HEK293 (cell line): ENCODE results near the gene CFAP44.

ENCODE experiments used
- CTCF ChIA-PET: fragments of 350-600 bp; formaldehyde crosslinking; extraction: SDS; loops from one replicate; lab custom pipeline; 2021; ENCODE audit warnings: antibody characterized with exemption; lab: Yijun Ruan, JAX
- POLR2A ChIA-PET: fragments of 300-600 bp; formaldehyde crosslinking; extraction: SDS; loops from one replicate; lab custom pipeline; 2020; ENCODE audit warnings: antibody characterized with exemption, inconsistent platforms; lab: Yijun Ruan, JAX
- H3K27ac ChIP-seq: fragments of 200-500 bp; sonication (Bioruptor generic); 2 replicates; pipeline ENCODE4 v1.5.1; 2014; ENCODE audit warnings: low read depth, low read length, control low read depth, inconsistent platforms; ENCODE audit errors: extremely low read depth
- H3K36me3 ChIP-seq, 2 experiments: fragments of 200-500 bp in 1 of 2; sonication (Bioruptor generic) in 1 of 2; 1 replicate in 1 of 2; 2 replicates in 1 of 2; pipeline ENCODE4 v1.5.1; 2014 to 2017; ENCODE audit warnings: inconsistent platforms in 2 of 2, low read length in 2 of 2; ENCODE audit not compliant: control insufficient read depth in 2 of 2, insufficient read depth in 1 of 2
- H3K4me1 ChIP-seq: fragments of 200-500 bp; sonication (Bioruptor generic); 2 replicates; pipeline ENCODE4 v1.5.1; 2014; ENCODE audit warnings: mild to moderate bottlenecking, low read length, inconsistent platforms; ENCODE audit not compliant: control insufficient read depth, insufficient read depth
- H3K4me3 ChIP-seq: 2 replicates; pipeline ENCODE4 v1.5.1; 2011; ENCODE audit warnings: low read depth, mild to moderate bottlenecking, control low read depth, low read length, moderate library complexity
- H3K9me3 ChIP-seq: fragments of 200-500 bp; sonication (Bioruptor generic); 2 replicates; pipeline ENCODE4 v1.5.1; 2014; ENCODE audit warnings: low read depth, low read length, inconsistent platforms; ENCODE audit not compliant: control insufficient read depth, insufficient read depth
- GLI2 ChIP-seq: fragments of 450-650 bp; formaldehyde crosslinking; IDR thresholded peaks from 2 replicates; pipeline ENCODE4; 2017; ENCODE audit warnings: missing biosample characterization, missing genetic modification characterization, low read depth, borderline replicate concordance
- GLI4 ChIP-seq: fragments of 450-650 bp; formaldehyde crosslinking; IDR thresholded peaks from 2 replicates; pipeline ENCODE4 v1.5.1; 2016; ENCODE audit warnings: missing biosample characterization, missing genetic modification characterization
- KLF7 ChIP-seq: fragments of 450-650 bp; formaldehyde crosslinking; IDR thresholded peaks from 2 replicates; pipeline ENCODE4 v1.5.1; 2016; ENCODE audit warnings: missing biosample characterization, missing genetic modification characterization, borderline replicate concordance
- OVOL3 ChIP-seq: fragments of 450-650 bp; formaldehyde crosslinking; IDR thresholded peaks from 2 replicates; pipeline ENCODE4 v1.5.1; 2016; ENCODE audit warnings: missing biosample characterization, missing genetic modification characterization
- SP3 ChIP-seq: fragments of 450-650 bp; formaldehyde crosslinking; IDR thresholded peaks from 2 replicates; pipeline ENCODE4 v1.5.1; 2016; ENCODE audit warnings: missing biosample characterization, missing genetic modification characterization
- ZBTB7A ChIP-seq: fragments of 450-650 bp; formaldehyde crosslinking; IDR thresholded peaks from 2 replicates; pipeline ENCODE4 v1.5.1; 2016; ENCODE audit warnings: low read depth, missing biosample characterization, missing genetic modification characterization
- ZNF174 ChIP-seq: fragments of 450-650 bp; formaldehyde crosslinking; IDR thresholded peaks from 2 replicates; pipeline ENCODE4 v1.5.0; 2017; ENCODE audit warnings: missing biosample characterization, mild to moderate bottlenecking, missing genetic modification characterization
- ZNF211 ChIP-seq: fragments of 450-650 bp; formaldehyde crosslinking; IDR thresholded peaks from 2 replicates; pipeline ENCODE4 v1.5.1; 2016; ENCODE audit warnings: low read depth, missing biosample characterization, missing genetic modification characterization
- ZNF248 ChIP-seq: fragments of 450-650 bp; formaldehyde crosslinking; IDR thresholded peaks from 2 replicates; pipeline ENCODE4 v1.5.1; 2017; ENCODE audit warnings: missing biosample characterization, missing genetic modification characterization
- ZNF302 ChIP-seq: fragments of 450-650 bp; formaldehyde crosslinking; IDR thresholded peaks from 2 replicates; pipeline ENCODE4 v1.5.1; 2016; ENCODE audit warnings: missing biosample characterization, missing genetic modification characterization, low read depth
- ZNF404 ChIP-seq: fragments of 450-650 bp; formaldehyde crosslinking; IDR thresholded peaks from 2 replicates; pipeline ENCODE4 v1.5.1; 2017; ENCODE audit warnings: missing biosample characterization, missing genetic modification characterization
- ZNF426 ChIP-seq: fragments of 450-650 bp; formaldehyde crosslinking; IDR thresholded peaks from 2 replicates; pipeline ENCODE4 v1.5.1; 2017; ENCODE audit warnings: missing biosample characterization, missing genetic modification characterization, mild to moderate bottlenecking, inconsistent platforms, moderate library complexity
- TF ChIP-seq, protein P1 (sequence below): fragments of 450-650 bp; formaldehyde crosslinking; IDR thresholded peaks from 2 replicates; pipeline ENCODE4 v1.5.1; 2016; ENCODE audit warnings: missing biosample characterization, missing genetic modification characterization
- TF ChIP-seq, protein P2 (sequence below): fragments of 450-650 bp; formaldehyde crosslinking; IDR thresholded peaks from 2 replicates; pipeline ENCODE4 v1.5.1; 2016; ENCODE audit warnings: missing biosample characterization, missing genetic modification characterization
- TF ChIP-seq, protein P3 (sequence below): fragments of 450-650 bp; formaldehyde crosslinking; IDR thresholded peaks from 2 replicates; pipeline ENCODE4 v1.5.1; 2016; ENCODE audit warnings: missing biosample characterization, missing genetic modification characterization, low read depth

CFAP44 gene

DNA sequence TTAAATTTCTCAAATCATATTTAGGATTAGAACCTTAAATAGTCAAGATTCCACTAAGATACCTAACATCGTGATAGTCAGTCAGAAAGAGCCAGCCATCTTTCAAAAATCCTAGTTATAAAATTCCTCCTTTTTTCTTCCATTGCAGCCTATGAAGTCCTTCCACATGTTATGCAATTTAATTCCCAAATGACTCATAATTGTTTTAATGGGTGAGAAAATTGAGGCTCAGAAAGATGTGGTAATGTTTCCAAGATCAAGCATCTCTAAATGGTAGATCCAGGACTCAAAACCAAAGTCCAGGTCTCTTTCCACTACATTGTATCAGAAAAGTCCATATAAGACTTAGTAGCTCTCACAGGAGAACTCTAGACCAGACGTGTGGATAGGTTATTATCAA is 9.5 kb downstream of the CFAP44 start (continued):
- TF ChIP-seq, protein P1, sequence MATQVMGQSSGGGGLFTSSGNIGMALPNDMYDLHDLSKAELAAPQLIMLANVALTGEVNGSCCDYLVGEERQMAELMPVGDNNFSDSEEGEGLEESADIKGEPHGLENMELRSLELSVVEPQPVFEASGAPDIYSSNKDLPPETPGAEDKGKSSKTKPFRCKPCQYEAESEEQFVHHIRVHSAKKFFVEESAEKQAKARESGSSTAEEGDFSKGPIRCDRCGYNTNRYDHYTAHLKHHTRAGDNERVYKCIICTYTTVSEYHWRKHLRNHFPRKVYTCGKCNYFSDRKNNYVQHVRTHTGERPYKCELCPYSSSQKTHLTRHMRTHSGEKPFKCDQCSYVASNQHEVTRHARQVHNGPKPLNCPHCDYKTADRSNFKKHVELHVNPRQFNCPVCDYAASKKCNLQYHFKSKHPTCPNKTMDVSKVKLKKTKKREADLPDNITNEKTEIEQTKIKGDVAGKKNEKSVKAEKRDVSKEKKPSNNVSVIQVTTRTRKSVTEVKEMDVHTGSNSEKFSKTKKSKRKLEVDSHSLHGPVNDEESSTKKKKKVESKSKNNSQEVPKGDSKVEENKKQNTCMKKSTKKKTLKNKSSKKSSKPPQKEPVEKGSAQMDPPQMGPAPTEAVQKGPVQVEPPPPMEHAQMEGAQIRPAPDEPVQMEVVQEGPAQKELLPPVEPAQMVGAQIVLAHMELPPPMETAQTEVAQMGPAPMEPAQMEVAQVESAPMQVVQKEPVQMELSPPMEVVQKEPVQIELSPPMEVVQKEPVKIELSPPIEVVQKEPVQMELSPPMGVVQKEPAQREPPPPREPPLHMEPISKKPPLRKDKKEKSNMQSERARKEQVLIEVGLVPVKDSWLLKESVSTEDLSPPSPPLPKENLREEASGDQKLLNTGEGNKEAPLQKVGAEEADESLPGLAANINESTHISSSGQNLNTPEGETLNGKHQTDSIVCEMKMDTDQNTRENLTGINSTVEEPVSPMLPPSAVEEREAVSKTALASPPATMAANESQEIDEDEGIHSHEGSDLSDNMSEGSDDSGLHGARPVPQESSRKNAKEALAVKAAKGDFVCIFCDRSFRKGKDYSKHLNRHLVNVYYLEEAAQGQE (tag by site-specific recombination), result no peak
- TF ChIP-seq ZNF211 (tag by site-specific recombination), result no peak
- TF ChIP-seq ZNF174 (tag by site-specific recombination), result no peak
- TF ChIP-seq, all 188 proteins: peak for 0

DNA sequence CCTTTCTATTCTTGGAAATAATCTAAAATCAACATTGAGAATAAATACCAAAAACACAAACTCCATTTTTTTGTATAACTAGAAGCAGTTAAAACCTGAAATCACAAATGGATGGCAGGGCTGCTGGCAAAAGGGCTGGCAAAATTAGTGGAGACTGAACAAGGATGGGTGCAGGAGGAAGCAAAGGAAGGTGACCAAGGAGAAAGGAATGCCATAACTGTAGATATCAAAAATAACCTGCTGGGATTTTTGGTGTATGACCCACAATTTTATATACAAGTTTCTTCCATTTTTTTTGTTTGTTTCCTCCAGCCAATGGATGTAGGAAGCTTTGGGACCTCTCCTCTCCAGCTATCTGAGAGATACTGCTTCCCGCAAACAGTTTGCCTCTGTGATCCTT is 12.7 kb downstream of the CFAP44 start:
- ChIA-PET POLR2A (no interaction called here), CTCF (no interaction called here)
- Histone ChIP-seq H3K27ac (no peak overlapping the region), H3K9me3 (no peaks in the 10 kb centered on the region), H3K4me3 (no peak overlapping the region), H3K36me3 (peaks cover 0 to 27% of the 10 kb centered on the region in 2 experiments; a peak in 1 of 3 replicates), H3K4me1 (no peaks in the 10 kb centered on the region)
- TF ChIP-seq ZNF302 (no peak), ZNF426 (tag by site-specific recombination) (no peak), GLI2 (tag by site-specific recombination) (no peak), KLF7 (tag by site-specific recombination) (no peak), ZNF174 (tag by site-specific recombination) (no peak), OVOL3 (no peak), ZNF404 (no peak)
- TF ChIP-seq, protein P2, sequence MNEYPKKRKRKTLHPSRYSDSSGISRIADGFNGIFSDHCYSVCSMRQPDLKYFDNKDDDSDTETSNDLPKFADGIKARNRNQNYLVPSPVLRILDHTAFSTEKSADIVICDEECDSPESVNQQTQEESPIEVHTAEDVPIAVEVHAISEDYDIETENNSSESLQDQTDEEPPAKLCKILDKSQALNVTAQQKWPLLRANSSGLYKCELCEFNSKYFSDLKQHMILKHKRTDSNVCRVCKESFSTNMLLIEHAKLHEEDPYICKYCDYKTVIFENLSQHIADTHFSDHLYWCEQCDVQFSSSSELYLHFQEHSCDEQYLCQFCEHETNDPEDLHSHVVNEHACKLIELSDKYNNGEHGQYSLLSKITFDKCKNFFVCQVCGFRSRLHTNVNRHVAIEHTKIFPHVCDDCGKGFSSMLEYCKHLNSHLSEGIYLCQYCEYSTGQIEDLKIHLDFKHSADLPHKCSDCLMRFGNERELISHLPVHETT, result no peak
- TF ChIP-seq, protein P3, sequence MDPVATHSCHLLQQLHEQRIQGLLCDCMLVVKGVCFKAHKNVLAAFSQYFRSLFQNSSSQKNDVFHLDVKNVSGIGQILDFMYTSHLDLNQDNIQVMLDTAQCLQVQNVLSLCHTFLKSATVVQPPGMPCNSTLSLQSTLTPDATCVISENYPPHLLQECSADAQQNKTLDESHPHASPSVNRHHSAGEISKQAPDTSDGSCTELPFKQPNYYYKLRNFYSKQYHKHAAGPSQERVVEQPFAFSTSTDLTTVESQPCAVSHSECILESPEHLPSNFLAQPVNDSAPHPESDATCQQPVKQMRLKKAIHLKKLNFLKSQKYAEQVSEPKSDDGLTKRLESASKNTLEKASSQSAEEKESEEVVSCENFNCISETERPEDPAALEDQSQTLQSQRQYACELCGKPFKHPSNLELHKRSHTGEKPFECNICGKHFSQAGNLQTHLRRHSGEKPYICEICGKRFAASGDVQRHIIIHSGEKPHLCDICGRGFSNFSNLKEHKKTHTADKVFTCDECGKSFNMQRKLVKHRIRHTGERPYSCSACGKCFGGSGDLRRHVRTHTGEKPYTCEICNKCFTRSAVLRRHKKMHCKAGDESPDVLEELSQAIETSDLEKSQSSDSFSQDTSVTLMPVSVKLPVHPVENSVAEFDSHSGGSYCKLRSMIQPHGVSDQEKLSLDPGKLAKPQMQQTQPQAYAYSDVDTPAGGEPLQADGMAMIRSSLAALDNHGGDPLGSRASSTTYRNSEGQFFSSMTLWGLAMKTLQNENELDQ (tag by site-specific recombination), result no peak

DNA sequence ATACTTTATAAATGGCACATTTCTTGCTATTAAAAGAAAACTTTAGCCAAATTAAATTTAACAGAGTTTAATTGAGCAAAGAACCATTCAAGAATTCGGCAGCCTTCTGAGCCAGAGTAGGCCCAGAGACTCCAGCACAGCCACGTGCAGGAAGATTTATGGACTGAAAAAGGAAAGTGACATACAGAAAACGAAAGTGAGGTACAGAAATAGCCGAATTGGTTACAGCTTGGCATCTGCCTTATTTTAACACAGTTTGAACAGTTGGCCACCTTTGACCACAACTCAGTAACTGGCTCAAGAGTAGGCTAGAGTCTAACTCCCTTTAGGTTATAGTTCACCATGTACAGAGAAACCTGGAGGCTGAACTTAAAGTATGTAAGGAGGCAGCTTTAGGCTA is 17.6 kb downstream of the CFAP44 start:
- POLR2A ChIA-PET, result no interaction called here
- TF ChIP-seq ZBTB7A (tag by site-specific recombination) (no peak), GLI4 (tag by site-specific recombination) (no peak), ZNF248 (no peak), SP3 (tag by site-specific recombination) (no peak)
- TF ChIP-seq, all 188 proteins: peak for 0
- Histone ChIP-seq H3K9me3 (no peaks in the 10 kb centered on the region), H3K4me1 (no peaks in the 10 kb centered on the region), H3K4me3 (no peak overlapping the region), H3K27ac (no peak overlapping the region), H3K36me3 (peaks cover 0 to 34% of the 10 kb centered on the region in 2 experiments; a peak in 2 of 3 replicates)
- CTCF ChIA-PET, result interaction anchor here (0.6 kb wide), 1 partner anchor 64 kb away, joined by 3 read pairs; no protein-coding TSS in a partner anchor
